Measurements from ENCODE around the gene CD81.

Gene CD81

DNA sequence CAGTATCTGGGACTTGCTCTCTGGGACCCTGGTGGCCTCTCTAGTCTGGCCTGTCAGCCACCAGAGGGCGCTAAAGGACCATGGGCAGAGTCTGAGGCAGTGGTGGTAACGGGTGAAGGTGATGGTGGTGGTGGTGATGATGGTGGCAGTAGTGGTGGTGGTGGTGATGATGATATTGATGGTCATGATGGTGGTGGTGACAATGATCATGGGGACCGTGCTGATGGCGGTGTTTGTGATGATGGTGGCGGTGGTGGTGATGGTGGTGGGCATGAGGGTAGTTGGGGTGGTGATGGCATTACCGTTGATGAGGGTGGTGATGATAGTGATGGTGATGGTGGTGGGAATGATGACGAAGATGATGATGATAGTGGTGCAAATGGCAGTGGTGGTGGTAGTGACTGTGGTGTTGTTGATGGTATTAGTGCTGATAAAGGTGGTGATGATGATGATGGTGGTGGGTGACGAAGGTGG is 51.2 kb downstream of the CD81 start:
- Histone ChIP-seq H3K27ac (ENCODE audit: insufficient read depth in 1 of 2, low read depth in 1 of 2, low read length in 2 of 2, poor library complexity in 1 of 2, severe bottlenecking in 2 of 2) (no peak overlapping the region), H3K4me1 (ENCODE audit: control extremely low read depth in 1 of 4, control insufficient read depth in 4 of 4, insufficient read depth in 4 of 4, low read length in 3 of 4) (no peaks in the 10 kb centered on the region), H3K9me3 (ENCODE audit: control extremely low read depth in 1 of 5, control insufficient read depth in 4 of 5, insufficient read depth in 2 of 5, low read depth in 1 of 5, low read length in 4 of 5) (no peaks in the 10 kb centered on the region), H3K4me3 (ENCODE audit: control insufficient read depth in 1 of 7, extremely low read depth in 1 of 7, insufficient read depth in 4 of 7, low read depth in 2 of 7, low read length in 6 of 7) (no peak overlapping the region), H3K36me3 (ENCODE audit: control insufficient read depth in 4 of 4, insufficient read depth in 4 of 4, low read length in 3 of 4) (no peaks in the 10 kb centered on the region), H3K27me3 (replicated peaks in 2 of 5; ENCODE audit: control insufficient read depth in 4 of 5, insufficient read depth in 5 of 5, low read length in 4 of 5) (no peaks in the 10 kb centered on the region)
- ChIA-PET CTCF (interaction anchor here (0.7 to 11.1 kb wide), 10 partner anchors 11 to 462 kb away, joined by 3 to 284 read pairs (median 4); no protein-coding TSS in a partner anchor), POLR2A (interaction anchor here (0.6 kb wide), 1 partner anchor 251 kb away, joined by 3 read pairs; no protein-coding TSS in a partner anchor)
- WGBS (ENCODE audit: insufficient coverage): 61% methylated on average over 4 of the region's 8 CpGs
- DNase-seq: peak; percentile 70 to 84 (median 76)

DNA sequence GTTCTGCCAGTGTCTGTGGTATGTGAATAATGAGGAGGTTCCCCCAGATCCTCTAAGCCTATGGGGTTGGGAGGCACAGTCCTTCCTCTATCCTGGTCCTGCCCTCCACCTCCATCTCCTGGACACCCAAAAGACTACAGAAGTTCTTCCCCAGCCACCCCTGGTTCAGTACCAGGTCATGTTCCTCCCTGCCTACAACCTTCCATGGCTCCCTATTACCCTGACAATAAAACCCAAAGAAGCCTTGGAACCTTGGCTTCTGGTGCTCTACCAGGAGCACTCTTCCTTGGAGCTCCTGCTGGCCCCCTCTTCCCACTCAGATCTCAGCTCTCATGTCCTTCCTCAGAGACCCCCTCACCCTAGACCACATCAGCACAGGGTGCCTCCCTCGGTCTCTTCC is 54.3 kb downstream of the CD81 start:
- no peaks in the 10 kb centered on the region for H3K36me3 ChIP-seq (ENCODE audit: control insufficient read depth in 4 of 4, insufficient read depth in 4 of 4, low read length in 3 of 4)
- WGBS (ENCODE audit: insufficient coverage): 100% methylated on average over 1 of the region's 1 CpG
- ChIA-PET CTCF (interaction anchor here (1.0 to 2.8 kb wide), 6 partner anchors 10 to 452 kb away, joined by 3 to 28 read pairs (median 3); no protein-coding TSS in a partner anchor), POLR2A (no interaction called here)
- no peaks in the 10 kb centered on the region for H3K4me1 ChIP-seq (ENCODE audit: control extremely low read depth in 1 of 4, control insufficient read depth in 4 of 4, insufficient read depth in 4 of 4, low read length in 3 of 4)
- no peaks in the 10 kb centered on the region for H3K9me3 ChIP-seq (ENCODE audit: control extremely low read depth in 1 of 5, control insufficient read depth in 4 of 5, insufficient read depth in 2 of 5, low read depth in 1 of 5, low read length in 4 of 5)
- no peaks in the 10 kb centered on the region for H3K27me3 ChIP-seq (replicated peaks in 2 of 5; ENCODE audit: control insufficient read depth in 4 of 5, insufficient read depth in 5 of 5, low read length in 4 of 5)
- no peak overlapping the region for H3K27ac ChIP-seq (ENCODE audit: insufficient read depth in 1 of 2, low read depth in 1 of 2, low read length in 2 of 2, poor library complexity in 1 of 2, severe bottlenecking in 2 of 2)
- no peak for DNase-seq
- H3K4me3 ChIP-seq (ENCODE audit: control insufficient read depth in 1 of 7, extremely low read depth in 1 of 7, insufficient read depth in 4 of 7, low read depth in 2 of 7, low read length in 6 of 7): no peak overlapping the region

- no peaks in the 10 kb centered on the region for H3K36me3 ChIP-seq (ENCODE audit: control insufficient read depth in 4 of 4, insufficient read depth in 4 of 4, low read length in 3 of 4)
- no peaks in the 10 kb centered on the region for H3K9me3 ChIP-seq (ENCODE audit: control extremely low read depth in 1 of 5, control insufficient read depth in 4 of 5, insufficient read depth in 2 of 5, low read depth in 1 of 5, low read length in 4 of 5)
- H3K4me1 ChIP-seq (ENCODE audit: control extremely low read depth in 1 of 4, control insufficient read depth in 4 of 4, insufficient read depth in 4 of 4, low read length in 3 of 4): no peaks in the 10 kb centered on the region
- H3K27me3 ChIP-seq (replicated peaks in 2 of 5; ENCODE audit: control insufficient read depth in 4 of 5, insufficient read depth in 5 of 5, low read length in 4 of 5): no peaks in the 10 kb centered on the region
- no peak for DNase-seq
- POLR2A ChIA-PET: no interaction called here
- H3K4me3 ChIP-seq (ENCODE audit: control insufficient read depth in 1 of 7, extremely low read depth in 1 of 7, insufficient read depth in 4 of 7, low read depth in 2 of 7, low read length in 6 of 7): no peak overlapping the region
- no peak overlapping the region for H3K27ac ChIP-seq (ENCODE audit: insufficient read depth in 1 of 2, low read depth in 1 of 2, low read length in 2 of 2, poor library complexity in 1 of 2, severe bottlenecking in 2 of 2)
- CTCF ChIA-PET: interaction anchor here (1.3 to 2.8 kb wide), 4 partner anchors 13 to 461 kb away, joined by 3 to 28 read pairs (median 3); no protein-coding TSS in a partner anchor
- 95% methylated on average over 12 of the region's 15 CpGs for WGBS (ENCODE audit: insufficient coverage)
These were observed 55.1 kb downstream of the CD81 start for GRCh38 chr11:2432171-2432621.

DNA sequence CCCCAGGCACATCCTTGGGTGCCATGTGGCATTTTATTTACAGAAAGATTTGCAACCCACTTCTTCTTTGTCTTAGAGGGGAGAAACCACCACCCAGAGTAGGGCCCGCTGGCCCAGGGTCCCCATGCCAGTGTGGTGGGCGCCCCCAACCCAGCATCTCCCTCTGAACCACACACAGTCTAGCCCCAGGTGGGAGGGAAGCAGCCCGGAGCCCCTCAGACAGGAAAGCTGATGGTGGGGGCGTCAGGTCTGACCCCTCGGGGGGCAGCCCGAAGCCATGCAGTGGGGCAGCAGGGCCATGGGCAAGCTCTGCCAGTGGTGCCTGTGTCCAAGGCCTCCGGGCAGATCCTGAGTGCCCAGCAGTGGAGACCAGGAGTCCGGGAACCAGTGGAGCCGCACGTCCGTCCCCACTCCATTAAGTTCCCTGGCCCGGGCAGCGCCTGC is 55.5 kb downstream of the CD81 start:
- Histone ChIP-seq H3K36me3 (ENCODE audit: control insufficient read depth in 4 of 4, insufficient read depth in 4 of 4, low read length in 3 of 4) (no peaks in the 10 kb centered on the region), H3K4me3 (ENCODE audit: control insufficient read depth in 1 of 7, extremely low read depth in 1 of 7, insufficient read depth in 4 of 7, low read depth in 2 of 7, low read length in 6 of 7) (no peak overlapping the region), H3K27ac (ENCODE audit: insufficient read depth in 1 of 2, low read depth in 1 of 2, low read length in 2 of 2, poor library complexity in 1 of 2, severe bottlenecking in 2 of 2) (no peak overlapping the region), H3K9me3 (ENCODE audit: control extremely low read depth in 1 of 5, control insufficient read depth in 4 of 5, insufficient read depth in 2 of 5, low read depth in 1 of 5, low read length in 4 of 5) (no peaks in the 10 kb centered on the region), H3K4me1 (ENCODE audit: control extremely low read depth in 1 of 4, control insufficient read depth in 4 of 4, insufficient read depth in 4 of 4, low read length in 3 of 4) (no peaks in the 10 kb centered on the region), H3K27me3 (replicated peaks in 2 of 5; ENCODE audit: control insufficient read depth in 4 of 5, insufficient read depth in 5 of 5, low read length in 4 of 5) (no peaks in the 10 kb centered on the region)
- CTCF ChIA-PET: interaction anchor here (1.3 to 2.8 kb wide), 4 partner anchors 14 to 460 kb away, joined by 3 to 28 read pairs (median 3); no protein-coding TSS in a partner anchor
- POLR2A ChIA-PET: no interaction called here
- WGBS (ENCODE audit: insufficient coverage): 97% methylated on average over 13 of the region's 13 CpGs
- DNase-seq: no peak

- no peaks in the 10 kb centered on the region for H3K36me3 ChIP-seq (ENCODE audit: control insufficient read depth in 4 of 4, insufficient read depth in 4 of 4, low read length in 3 of 4)
- DNase-seq: no peak
- no peak overlapping the region for H3K27ac ChIP-seq (ENCODE audit: insufficient read depth in 1 of 2, low read depth in 1 of 2, low read length in 2 of 2, poor library complexity in 1 of 2, severe bottlenecking in 2 of 2)
- POLR2A ChIA-PET: no interaction called here
- no peaks in the 10 kb centered on the region for H3K9me3 ChIP-seq (ENCODE audit: control extremely low read depth in 1 of 5, control insufficient read depth in 4 of 5, insufficient read depth in 2 of 5, low read depth in 1 of 5, low read length in 4 of 5)
- H3K4me1 ChIP-seq (ENCODE audit: control extremely low read depth in 1 of 4, control insufficient read depth in 4 of 4, insufficient read depth in 4 of 4, low read length in 3 of 4): no peaks in the 10 kb centered on the region
- 96% methylated on average over 19 of the region's 22 CpGs for WGBS (ENCODE audit: insufficient coverage)
- CTCF ChIA-PET: interaction anchor here (1.3 to 2.8 kb wide), 3 partner anchors 95 to 460 kb away, joined by 3 to 28 read pairs (median 3); no protein-coding TSS in a partner anchor
- H3K4me3 ChIP-seq (ENCODE audit: control insufficient read depth in 1 of 7, extremely low read depth in 1 of 7, insufficient read depth in 4 of 7, low read depth in 2 of 7, low read length in 6 of 7): no peak overlapping the region
- H3K27me3 ChIP-seq (replicated peaks in 2 of 5; ENCODE audit: control insufficient read depth in 4 of 5, insufficient read depth in 5 of 5, low read length in 4 of 5): no peaks in the 10 kb centered on the region
These were observed 56.2 kb downstream of the CD81 start for GRCh38 chr11:2433106-2433925.

GRCh38 chr11:2434008-2434407 is 56.9 kb downstream of the CD81 start:
- DNase-seq: no peak
- Histone ChIP-seq H3K27me3 (replicated peaks in 2 of 5; ENCODE audit: control insufficient read depth in 4 of 5, insufficient read depth in 5 of 5, low read length in 4 of 5) (no peaks in the 10 kb centered on the region), H3K36me3 (ENCODE audit: control insufficient read depth in 4 of 4, insufficient read depth in 4 of 4, low read length in 3 of 4) (no peaks in the 10 kb centered on the region), H3K9me3 (ENCODE audit: control extremely low read depth in 1 of 5, control insufficient read depth in 4 of 5, insufficient read depth in 2 of 5, low read depth in 1 of 5, low read length in 4 of 5) (no peaks in the 10 kb centered on the region), H3K4me1 (ENCODE audit: control extremely low read depth in 1 of 4, control insufficient read depth in 4 of 4, insufficient read depth in 4 of 4, low read length in 3 of 4) (no peaks in the 10 kb centered on the region), H3K4me3 (ENCODE audit: control insufficient read depth in 1 of 7, extremely low read depth in 1 of 7, insufficient read depth in 4 of 7, low read depth in 2 of 7, low read length in 6 of 7) (no peak overlapping the region), H3K27ac (ENCODE audit: insufficient read depth in 1 of 2, low read depth in 1 of 2, low read length in 2 of 2, poor library complexity in 1 of 2, severe bottlenecking in 2 of 2) (no peak overlapping the region)
- WGBS (ENCODE audit: insufficient coverage): 100% methylated on average over 2 of the region's 8 CpGs
- ChIA-PET CTCF (no interaction called here), POLR2A (no interaction called here)

All from common myeloid progenitor, CD34-positive (primary cell).